Measurements from ENCODE around the gene HEPACAM2. TPM values are rescaled to one million over a fixed set of nuclear protein-coding genes. Genes with fewer than 3 reads are reported as not detected.

The HEPACAM2 gene
- total and polyA plus RNA-seq, 10 donors = 0.06 to 2.4 (median 0.28) TPM; not detected in 7

DNA sequence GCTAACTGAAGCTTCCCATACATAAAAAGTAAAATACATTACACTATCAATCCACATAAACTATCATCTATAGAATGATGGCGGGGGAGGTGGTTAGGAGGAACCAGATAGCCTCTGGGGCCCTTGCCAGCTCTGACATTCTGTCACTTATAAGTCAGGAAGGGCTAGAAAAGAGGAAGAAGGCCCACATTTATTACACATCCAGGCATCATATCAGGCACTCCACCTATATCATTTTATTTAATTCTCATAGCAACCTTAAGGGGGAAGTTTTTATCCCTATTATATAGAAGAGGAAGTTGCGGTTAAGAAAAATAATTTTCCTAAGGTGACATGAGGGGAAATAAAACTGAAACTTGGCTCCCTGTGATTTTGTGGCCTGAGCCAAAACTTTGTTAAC is 29.9 kb downstream of the HEPACAM2 start:
- no peak overlapping the region for H3K27ac ChIP-seq
- no peaks in the 10 kb centered on the region for H3K9me3 ChIP-seq
- peaks cover 0 to 6% (median 0%) of the 10 kb centered on the region in 7 donors for H3K27me3 ChIP-seq (replicated peaks in 1 of 7)
- no peaks in the 10 kb centered on the region for H3K36me3 ChIP-seq
- TF ChIP-seq, protein P1, sequence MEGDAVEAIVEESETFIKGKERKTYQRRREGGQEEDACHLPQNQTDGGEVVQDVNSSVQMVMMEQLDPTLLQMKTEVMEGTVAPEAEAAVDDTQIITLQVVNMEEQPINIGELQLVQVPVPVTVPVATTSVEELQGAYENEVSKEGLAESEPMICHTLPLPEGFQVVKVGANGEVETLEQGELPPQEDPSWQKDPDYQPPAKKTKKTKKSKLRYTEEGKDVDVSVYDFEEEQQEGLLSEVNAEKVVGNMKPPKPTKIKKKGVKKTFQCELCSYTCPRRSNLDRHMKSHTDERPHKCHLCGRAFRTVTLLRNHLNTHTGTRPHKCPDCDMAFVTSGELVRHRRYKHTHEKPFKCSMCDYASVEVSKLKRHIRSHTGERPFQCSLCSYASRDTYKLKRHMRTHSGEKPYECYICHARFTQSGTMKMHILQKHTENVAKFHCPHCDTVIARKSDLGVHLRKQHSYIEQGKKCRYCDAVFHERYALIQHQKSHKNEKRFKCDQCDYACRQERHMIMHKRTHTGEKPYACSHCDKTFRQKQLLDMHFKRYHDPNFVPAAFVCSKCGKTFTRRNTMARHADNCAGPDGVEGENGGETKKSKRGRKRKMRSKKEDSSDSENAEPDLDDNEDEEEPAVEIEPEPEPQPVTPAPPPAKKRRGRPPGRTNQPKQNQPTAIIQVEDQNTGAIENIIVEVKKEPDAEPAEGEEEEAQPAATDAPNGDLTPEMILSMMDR (IDR thresholded peaks at IDR 0.05 in 8 of 11, conservative IDR thresholded peaks at IDR 0.05 in 3 of 11) = no peak
- TF ChIP-seq POLR2A (IDR thresholded peaks at IDR 0.05) (no peak), POLR2AphosphoS5 (IDR thresholded peaks at IDR 0.05) (no peak)
- intact Hi-C loops (cut with DNase I; ENCODE audit: low total_unique reads) = no loop called here
- H3K4me3 ChIP-seq = no peak overlapping the region
- DNase-seq = no peak
- peaks cover 0 to 7% (median 0%) of the 10 kb centered on the region in 6 donors for H3K4me1 ChIP-seq
- WGBS, 5 donors = 43 to 54% (median 48%) methylated on average over 2 of the region's 2 CpGs

DNA sequence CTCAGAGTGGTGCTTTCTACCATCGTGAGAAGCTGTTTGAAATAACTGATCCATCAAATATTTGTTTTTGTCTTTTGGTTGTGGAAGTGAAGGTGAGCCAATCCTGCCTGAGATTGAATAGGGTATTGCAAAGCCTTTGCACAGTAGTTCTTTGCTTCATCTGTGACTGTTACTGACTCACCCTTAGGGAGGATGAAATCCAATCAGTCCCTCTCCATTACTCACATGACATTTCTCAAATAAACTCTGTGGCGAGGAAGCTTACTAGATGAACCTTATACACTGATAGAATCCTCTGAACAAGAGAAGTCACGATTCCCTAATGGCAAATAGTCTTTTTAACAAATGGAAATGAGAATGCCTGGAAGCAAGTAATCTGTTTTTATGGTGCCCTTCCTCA is 31.9 kb downstream of the HEPACAM2 start:
- H3K4me3 ChIP-seq = no peak overlapping the region
- intact Hi-C loops (cut with DNase I; ENCODE audit: low total_unique reads) = no loop called here
- H3K4me1 ChIP-seq = peaks cover 0 to 7% (median 0%) of the 10 kb centered on the region in 6 donors
- no peaks in the 10 kb centered on the region for H3K36me3 ChIP-seq
- peaks cover 0 to 17% (median 0%) of the 10 kb centered on the region in 7 donors for H3K27me3 ChIP-seq (replicated peaks in 1 of 7)
- no peaks in the 10 kb centered on the region for H3K9me3 ChIP-seq
- 67 to 81% (median 73%) methylated on average over 3 of the region's 3 CpGs for WGBS, 5 donors
- no peak for DNase-seq
- H3K27ac ChIP-seq = no peak overlapping the region
- TF ChIP-seq, protein P1 (IDR thresholded peaks at IDR 0.05 in 8 of 11, conservative IDR thresholded peaks at IDR 0.05 in 3 of 11) = no peak
- no peak for TF ChIP-seq POLR2A (IDR thresholded peaks at IDR 0.05)
- TF ChIP-seq POLR2AphosphoS5 (IDR thresholded peaks at IDR 0.05) = no peak

DNA sequence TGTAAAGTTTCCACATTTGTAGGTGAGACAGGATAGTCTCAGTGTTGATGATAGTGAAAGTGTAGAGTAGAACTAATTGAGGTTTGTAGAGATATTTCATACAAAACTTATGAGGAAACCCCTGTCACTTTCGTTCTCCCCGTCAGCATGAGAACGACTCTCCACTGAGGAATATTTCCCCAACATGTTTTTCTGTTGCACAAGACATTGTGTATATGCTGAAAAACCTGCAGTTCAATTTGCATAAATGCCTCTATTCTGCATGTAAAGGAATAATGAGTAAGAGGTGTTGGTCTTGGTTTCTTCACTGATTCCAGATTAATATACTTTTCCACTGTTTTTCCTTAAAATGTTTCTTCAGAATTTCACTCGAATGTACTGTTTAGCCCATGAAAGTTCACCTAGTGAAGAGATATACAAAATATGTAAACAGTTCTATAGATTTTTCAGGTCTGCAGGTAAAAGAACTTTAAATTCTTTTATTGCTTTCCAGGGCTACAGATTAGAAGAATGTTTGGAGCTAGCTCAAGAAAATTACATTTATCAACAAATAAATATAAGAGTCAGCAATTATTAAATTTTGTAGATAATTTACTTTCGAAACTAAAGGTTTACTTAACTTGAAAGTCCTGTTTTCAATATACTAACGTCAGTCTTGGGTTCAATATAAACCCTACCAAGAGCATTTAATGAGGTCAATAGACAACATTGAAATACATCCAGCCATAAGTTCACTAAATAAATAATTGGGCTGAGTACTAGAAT is 37.2 kb downstream of the HEPACAM2 start:
- 67 to 83% (median 72%) methylated on average over 6 of the region's 6 CpGs for WGBS, 5 donors
- no peak overlapping the region for H3K27ac ChIP-seq
- intact Hi-C loops (cut with DNase I; ENCODE audit: low total_unique reads) = no loop called here
- H3K36me3 ChIP-seq = no peaks in the 10 kb centered on the region
- H3K4me1 ChIP-seq = no peaks in the 10 kb centered on the region
- H3K9me3 ChIP-seq = no peaks in the 10 kb centered on the region
- TF ChIP-seq POLR2AphosphoS5 (IDR thresholded peaks at IDR 0.05) (no peak), POLR2A (IDR thresholded peaks at IDR 0.05) (no peak)
- TF ChIP-seq, protein P1 (IDR thresholded peaks at IDR 0.05 in 8 of 11, conservative IDR thresholded peaks at IDR 0.05 in 3 of 11) = no peak
- peaks cover 0 to 19% (median 0%) of the 10 kb centered on the region in 7 donors for H3K27me3 ChIP-seq (replicated peaks in 1 of 7)
- no peak for DNase-seq
- no peak overlapping the region for H3K4me3 ChIP-seq

DNA sequence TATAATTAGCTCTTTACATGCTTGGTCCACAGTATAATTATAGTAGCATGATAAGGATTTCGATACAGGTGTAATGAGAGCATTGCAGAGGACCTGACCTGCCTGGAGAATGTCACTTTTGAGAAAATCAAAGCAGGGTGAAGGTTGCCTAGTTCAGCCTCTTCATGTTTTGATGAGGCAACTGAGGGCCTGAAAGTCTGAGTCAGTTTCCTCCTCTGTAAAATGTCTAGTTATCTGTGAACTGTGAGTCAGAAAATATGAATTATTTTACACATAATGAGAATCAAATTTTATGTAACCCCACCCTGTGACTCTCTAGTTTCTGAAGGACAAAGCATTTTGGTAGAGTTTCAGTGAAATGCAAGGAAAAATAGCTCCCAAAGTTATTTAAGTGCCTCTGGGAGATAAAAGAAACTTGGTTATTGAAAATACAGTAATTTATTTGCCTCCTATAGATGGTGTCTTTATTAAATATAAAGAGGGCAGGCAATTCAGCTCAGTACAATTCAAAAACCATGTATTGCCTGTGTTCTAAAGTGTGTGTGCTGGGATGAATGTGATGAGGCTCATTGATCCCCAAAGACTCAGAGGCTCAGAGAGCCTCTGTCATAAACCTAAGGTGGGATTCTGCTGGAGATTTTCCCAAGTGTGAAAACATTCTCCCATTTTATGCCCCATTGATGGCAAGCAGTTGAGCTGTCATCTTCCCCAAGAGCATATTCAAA is 40.8 kb downstream of the HEPACAM2 start:
- intact Hi-C loops (cut with DNase I; ENCODE audit: low total_unique reads) = no loop called here
- TF ChIP-seq, protein P1 (IDR thresholded peaks at IDR 0.05 in 8 of 11, conservative IDR thresholded peaks at IDR 0.05 in 3 of 11) = no peak
- no peak for TF ChIP-seq POLR2A (IDR thresholded peaks at IDR 0.05)
- no peak for TF ChIP-seq POLR2AphosphoS5 (IDR thresholded peaks at IDR 0.05)

More for the DNA sequence above, 40.8 kb downstream of the HEPACAM2 start:
- WGBS, 5 donors = 52 to 66% (median 55%) methylated on average over 1 of the region's 1 CpG
- peaks cover 0 to 11% (median 0%) of the 10 kb centered on the region in 7 donors for H3K27me3 ChIP-seq (replicated peaks in 1 of 7)
- H3K4me3 ChIP-seq = no peak overlapping the region
- no peak overlapping the region for H3K27ac ChIP-seq
- no peaks in the 10 kb centered on the region for H3K4me1 ChIP-seq
- DNase-seq = no peak
- no peaks in the 10 kb centered on the region for H3K9me3 ChIP-seq
- H3K36me3 ChIP-seq = no peaks in the 10 kb centered on the region

Data from spleen (tissue), 11 donors.